DND-41 (cell line): ENCODE data around the gene STRADB.
"Not testable (repeated sequence)": the region's sequence is repeated elsewhere in the genome, so short reads cannot be mapped to it uniquely, and the experiment has no call there.

ENCODE experiments used
- ATAC-seq: fragments of 200-7000 bp; cut with Tn5 transposase; 3 replicates; pipeline ENCODE4 v1.9.1; 2021; ENCODE audit warnings: low read depth; ENCODE audit not compliant: insufficient read depth
- DNase-seq: peaks from one replicate; pipeline ENCODE4 v3.0.0-alpha.2; 2020
- H2AFZ ChIP-seq: 2 replicates; pipeline ENCODE4 v1.6.0; 2012; ENCODE audit warnings: low read depth, low read length
- H3K27ac ChIP-seq: 2 replicates; pipeline ENCODE4 v1.5.1; 2012; ENCODE audit warnings: low read length, inconsistent platforms
- H3K27me3 ChIP-seq: fragments of 200-600 bp; sonication (generic); 2 replicates; pipeline ENCODE4 v1.6.0; 2012; ENCODE audit warnings: low read length, mild to moderate bottlenecking, inconsistent platforms; ENCODE audit not compliant: insufficient read depth, poor library complexity
- H3K36me3 ChIP-seq: 2 replicates; pipeline ENCODE4 v1.5.1; 2012; ENCODE audit warnings: low read length, inconsistent platforms; ENCODE audit not compliant: insufficient read depth
- H3K4me1 ChIP-seq: 2 replicates; pipeline ENCODE4 v1.5.1; 2012; ENCODE audit warnings: mild to moderate bottlenecking, low read length; ENCODE audit not compliant: insufficient read depth
- H3K4me2 ChIP-seq: 2 replicates; pipeline ENCODE4 v1.6.0; 2012; ENCODE audit warnings: mild to moderate bottlenecking, moderate library complexity, low read length, inconsistent platforms; ENCODE audit not compliant: insufficient read depth
- H3K4me3 ChIP-seq, 2 experiments: fragments of 200-600 bp in 1 of 2; shearing (Covaris generic) in 1 of 2; 2 replicates each; pipeline ENCODE4 v1.5.1; 2012 to 2016; ENCODE audit warnings: inconsistent platforms in 2 of 2, low read length in 2 of 2, mild to moderate bottlenecking in 2 of 2, low read depth in 1 of 2, moderate library complexity in 1 of 2
- H3K79me2 ChIP-seq: 2 replicates; pipeline ENCODE4 v1.6.0; 2012; ENCODE audit warnings: low read length, inconsistent platforms; ENCODE audit not compliant: insufficient read depth
- H3K9ac ChIP-seq: 2 replicates; pipeline ENCODE4 v1.6.0; 2012; ENCODE audit warnings: low read depth, mild to moderate bottlenecking, inconsistent platforms, low read length, moderate library complexity
- H3K9me3 ChIP-seq: 2 replicates; pipeline ENCODE4 v1.5.1; 2012; ENCODE audit warnings: low read length, moderate library complexity, mild to moderate bottlenecking, inconsistent platforms; ENCODE audit not compliant: insufficient read depth, severe bottlenecking
- H4K20me1 ChIP-seq: 2 replicates; pipeline ENCODE4 v1.6.0; 2012; ENCODE audit warnings: low read length; ENCODE audit not compliant: insufficient read depth
- CTCF ChIP-seq: IDR thresholded peaks from 2 replicates; pipeline ENCODE4 v1.5.1; 2012; ENCODE audit warnings: borderline replicate concordance, low read length, moderate library complexity, mild to moderate bottlenecking; ENCODE audit not compliant: poor library complexity, severe bottlenecking; ENCODE audit errors: extremely low read depth
- EZH2 ChIP-seq: IDR thresholded peaks from 3 replicates; pipeline ENCODE4 v1.6.1; 2012; ENCODE audit warnings: borderline replicate concordance, low read depth, mild to moderate bottlenecking, moderate library complexity, low read length, inconsistent platforms; ENCODE audit not compliant: severe bottlenecking

The STRADB gene

DNA sequence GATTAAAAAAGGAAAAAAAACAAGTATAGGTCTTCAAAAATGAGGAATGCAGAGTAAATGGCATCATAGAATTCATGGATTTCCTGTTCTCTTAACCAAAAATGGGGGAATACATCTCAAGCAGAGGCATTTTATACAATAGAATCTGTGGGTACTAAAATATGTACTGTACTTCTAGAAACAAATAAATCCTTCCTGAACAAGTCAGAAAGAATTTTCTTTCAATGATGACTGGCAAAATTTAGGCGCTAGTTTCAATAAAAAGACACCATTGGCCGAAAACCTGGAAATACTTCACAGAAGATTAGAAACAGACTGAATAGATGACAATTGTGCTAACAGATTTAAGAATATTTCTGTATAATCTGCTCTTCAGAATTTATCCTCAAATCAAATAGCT is 15.4 kb upstream of the STRADB start:
- no peak for DNase-seq

GRCh38 chr2:201439336-201439922 is 12.1 kb upstream of the STRADB start:
- not testable (repeated sequence) for H3K27me3 ChIP-seq, H3K4me2 ChIP-seq, H4K20me1 ChIP-seq, H3K36me3 ChIP-seq, H3K4me1 ChIP-seq, H3K9me3 ChIP-seq, DNase-seq, H3K4me3 ChIP-seq, H3K27ac ChIP-seq, ATAC-seq, H3K79me2 ChIP-seq, H3K9ac ChIP-seq, H2AFZ ChIP-seq

More for the DNA sequence above, 15.4 kb upstream of the STRADB start:
- Histone ChIP-seq H3K9ac (no peak overlapping the region), H2AFZ (no peak overlapping the region), H3K4me1 (peaks cover 7% of the 10 kb centered on the region), H3K36me3 (no peaks in the 10 kb centered on the region), H3K27me3 (no peaks in the 10 kb centered on the region), H3K4me2 (no peak overlapping the region), H3K27ac (no peak overlapping the region), H3K9me3 (no peaks in the 10 kb centered on the region), H3K4me3 (no peak overlapping the region), H3K79me2 (no peaks in the 10 kb centered on the region; the same call in 1 of the 2 replicates), H4K20me1 (no peaks in the 10 kb centered on the region)
- ATAC-seq, result no peak
- TF ChIP-seq CTCF, result no peak
- TF ChIP-seq EZH2, result no peak

DNA sequence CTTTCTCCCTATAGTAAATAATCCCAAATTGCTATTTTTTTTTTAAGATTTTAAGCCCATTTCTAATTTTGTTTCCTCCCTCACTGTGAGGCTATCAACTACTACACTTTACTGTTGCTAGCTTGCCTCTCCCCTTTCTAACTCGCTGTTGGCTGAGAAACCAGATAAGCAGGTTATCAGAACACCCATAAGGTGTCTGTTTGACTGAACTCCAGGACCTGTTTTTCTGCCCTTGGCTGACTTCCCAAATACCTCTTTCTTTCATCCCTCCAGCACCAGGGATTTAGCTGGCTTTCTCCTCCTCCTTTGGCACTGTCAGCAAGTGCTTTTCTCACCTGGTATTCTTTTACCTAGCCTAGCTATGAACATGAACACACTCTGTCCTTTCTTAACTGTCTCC is 11.4 kb upstream of the STRADB start:
- TF ChIP-seq EZH2, result no peak
- no peak for TF ChIP-seq CTCF
- no peak overlapping the region for H3K4me3 ChIP-seq
- no peak overlapping the region for H3K4me2 ChIP-seq
- H2AFZ ChIP-seq, result no peak overlapping the region
- DNase-seq (no peak), ATAC-seq (no peak)
- no peaks in the 10 kb centered on the region; the same call in 1 of the 2 replicates for H3K79me2 ChIP-seq
- no peak overlapping the region for H3K27ac ChIP-seq
- H3K27me3 ChIP-seq, result no peaks in the 10 kb centered on the region
- no peaks in the 10 kb centered on the region for H4K20me1 ChIP-seq
- H3K9ac ChIP-seq, result no peak overlapping the region
- H3K9me3 ChIP-seq, result no peaks in the 10 kb centered on the region
- H3K36me3 ChIP-seq, result no peaks in the 10 kb centered on the region
- H3K4me1 ChIP-seq, result no peaks in the 10 kb centered on the region

DNA sequence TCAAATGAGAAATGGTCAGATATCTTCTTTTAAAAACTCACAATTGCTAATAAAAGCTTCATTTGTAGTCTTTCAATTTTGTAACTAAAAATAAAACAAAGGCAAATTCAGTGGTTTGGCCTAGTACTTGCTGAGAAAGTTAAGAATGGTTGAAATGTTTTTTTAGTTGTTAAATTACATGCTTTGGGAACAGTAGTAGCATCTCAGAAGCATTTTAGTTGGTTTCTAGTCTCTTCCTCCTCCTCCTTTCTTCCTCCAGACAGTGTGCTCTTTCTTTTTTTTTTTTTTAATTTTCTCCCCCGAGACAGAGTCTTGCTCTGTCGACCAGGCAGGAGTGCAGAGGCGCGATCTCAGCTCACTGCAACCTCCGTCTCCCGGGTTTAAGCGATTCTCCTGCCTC is 10.1 kb upstream of the STRADB start:
- TF ChIP-seq CTCF (no peak), EZH2 (no peak)
- no peak overlapping the region for H3K27ac ChIP-seq
- no peak overlapping the region for H3K9ac ChIP-seq
- ATAC-seq (no peak), DNase-seq (no peak)
- H4K20me1 ChIP-seq, result no peaks in the 10 kb centered on the region
- no peaks in the 10 kb centered on the region for H3K27me3 ChIP-seq
- no peak overlapping the region for H2AFZ ChIP-seq
- no peaks in the 10 kb centered on the region for H3K36me3 ChIP-seq
- no peak overlapping the region for H3K4me3 ChIP-seq
- no peaks in the 10 kb centered on the region for H3K4me1 ChIP-seq
- no peaks in the 10 kb centered on the region for H3K9me3 ChIP-seq
- H3K4me2 ChIP-seq, result no peak overlapping the region
- no peaks in the 10 kb centered on the region; the same call in 1 of the 2 replicates for H3K79me2 ChIP-seq
